Liver (tissue), 9 donors: ENCODE measurements around the gene TRAPPC10. TPM values are rescaled to one million over a fixed set of nuclear protein-coding genes. Genes with fewer than 3 reads are reported as not detected.

Experiments used
- DNase-seq: peaks from one replicate; pipeline ENCODE4 v3.0.0-alpha.2; 2017; ENCODE audit warnings: low spot score
- H3K27ac ChIP-seq, 2 donors: one replicate each; pipeline ENCODE4 v1.7.0; 2013; ENCODE audit warnings: inconsistent platforms in 2 of 2, low read length in 2 of 2, control low read depth in 1 of 2, low read depth in 1 of 2, mild to moderate bottlenecking in 1 of 2
- H3K27me3 ChIP-seq, 4 donors: one replicate each; pipeline versions ENCODE4 v1.6.1 to v1.7.0; 2013; ENCODE audit warnings: low read length in 3 of 4, inconsistent platforms in 1 of 4, mild to moderate bottlenecking in 1 of 4, moderate library complexity in 1 of 4; ENCODE audit not compliant: control insufficient read depth in 4 of 4, insufficient read depth in 4 of 4
- H3K36me3 ChIP-seq, 4 donors: one replicate each; pipeline versions ENCODE4 v1.6.1 to v1.7.0; 2013; ENCODE audit warnings: low read length in 3 of 4, mild to moderate bottlenecking in 3 of 4, low read depth in 1 of 4, moderate library complexity in 1 of 4; ENCODE audit not compliant: control insufficient read depth in 4 of 4, insufficient read depth in 3 of 4
- H3K4me1 ChIP-seq, 4 donors: one replicate each; pipeline versions ENCODE4 v1.6.1 to v1.7.0; 2013; ENCODE audit warnings: low read length in 3 of 4, mild to moderate bottlenecking in 3 of 4, moderate library complexity in 1 of 4; ENCODE audit not compliant: control insufficient read depth in 4 of 4, insufficient read depth in 4 of 4
- H3K4me3 ChIP-seq, 3 donors: one replicate each; pipeline versions ENCODE4 v1.6.1 to v1.7.0; 2013; ENCODE audit warnings: low read length in 3 of 3, control low read depth in 1 of 3, low read depth in 1 of 3, mild to moderate bottlenecking in 1 of 3
- H3K9ac ChIP-seq, 2 donors: one replicate each; pipeline ENCODE4 v1.7.0; 2013; ENCODE audit warnings: low read length in 2 of 2, mild to moderate bottlenecking in 2 of 2, moderate library complexity in 2 of 2, control low read depth in 1 of 2, low read depth in 1 of 2
- H3K9me3 ChIP-seq, 4 donors: one replicate each; pipeline versions ENCODE4 v1.6.1 to v1.7.0; 2013; ENCODE audit warnings: low read length in 3 of 4; ENCODE audit not compliant: control insufficient read depth in 4 of 4
- ATF3 ChIP-seq: IDR thresholded peaks from 2 replicates; pipeline ENCODE4 v1.6.1; 2016; ENCODE audit warnings: antibody characterized with exemption
- EGR1 ChIP-seq, 2 donors: IDR thresholded peaks; 2 replicates each; pipeline ENCODE4 v1.6.1; 2016 to 2018; ENCODE audit warnings: antibody characterized with exemption in 2 of 2, low read depth in 2 of 2
- FOXA1 ChIP-seq: IDR thresholded peaks from 2 replicates; pipeline ENCODE4 v1.6.1; 2016; ENCODE audit warnings: antibody characterized with exemption
- FOXA2 ChIP-seq: IDR thresholded peaks from 2 replicates; pipeline ENCODE4 v1.6.1; 2016; ENCODE audit warnings: antibody characterized with exemption
- GABPA ChIP-seq, 2 donors: IDR thresholded peaks in 1 of 2; conservative IDR thresholded peaks in 1 of 2; 2 replicates each; pipeline ENCODE4 v1.6.1; 2016; ENCODE audit warnings: antibody characterized with exemption in 2 of 2, mild to moderate bottlenecking in 1 of 2, moderate library complexity in 1 of 2
- HNF4A ChIP-seq, 2 donors: conservative IDR thresholded peaks; 2 replicates each; pipeline ENCODE4 v1.6.1; 2016; ENCODE audit warnings: antibody characterized with exemption in 2 of 2, mild to moderate bottlenecking in 2 of 2
- JUND ChIP-seq, 2 donors: IDR thresholded peaks; 2 replicates each; pipeline ENCODE4 v1.6.1; 2016; ENCODE audit warnings: antibody characterized with exemption in 2 of 2
- MAX ChIP-seq: IDR thresholded peaks from 2 replicates; pipeline ENCODE4 v1.6.1; 2016; ENCODE audit warnings: antibody characterized with exemption
- NR2F2 ChIP-seq: IDR thresholded peaks from 2 replicates; pipeline ENCODE4 v1.6.1; 2016; ENCODE audit warnings: antibody characterized with exemption
- RAD21 ChIP-seq, 2 donors: IDR thresholded peaks; 2 replicates each; pipeline ENCODE4 v1.6.1; 2016; ENCODE audit warnings: antibody characterized with exemption in 2 of 2, mild to moderate bottlenecking in 2 of 2
- RXRA ChIP-seq, 2 donors: IDR thresholded peaks; 2 replicates each; pipeline ENCODE4 v1.6.1; 2017 to 2018; ENCODE audit warnings: antibody characterized with exemption in 2 of 2, mild to moderate bottlenecking in 1 of 2
- SP1 ChIP-seq: IDR thresholded peaks from 2 replicates; pipeline ENCODE4 v1.6.1; 2018; ENCODE audit warnings: antibody characterized with exemption, mild to moderate bottlenecking
- TAF1 ChIP-seq: conservative IDR thresholded peaks from 2 replicates; pipeline ENCODE4 v1.6.1; 2016; ENCODE audit warnings: antibody characterized with exemption, mild to moderate bottlenecking
- YY1 ChIP-seq: IDR thresholded peaks from 2 replicates; pipeline ENCODE4 v1.6.1; 2016; ENCODE audit warnings: antibody characterized with exemption, mild to moderate bottlenecking
- WGBS: extraction: QIAGEN DNeasy Blood & Tissue Kit; methylation state at CpG from one replicate; pipeline ENCODE4 v1.1.7; 2013; 5-methylcytosine and 5-hydroxymethylcytosine counted together
- polyA plus RNA-seq, 2 donors: library from polyadenylated mRNA; stranded (reverse) in 1 of 2; unstranded in 1 of 2; fragments of 200-250 nt in 1 of 2; fragments of >200 nt in 1 of 2; fragmentation: Nextera tagmentation in 1 of 2; extraction: Ambion mirVana in 1 of 2; gene quantifications; one replicate each; pipeline versions ENCODE4 v1.2.1 to v1.2.3, GENCODE V29; 2013 to 2015
- total RNA-seq, 2 donors: library from RNA; depleted of rRNA; stranded (reverse); fragments of >200 nt; gene quantifications; one replicate each; pipeline ENCODE4 v1.2.3, GENCODE V29; 2014
- TF ChIP-seq, protein P1 (sequence below): IDR thresholded peaks from 2 replicates; pipeline ENCODE4 v1.6.1; 2016; ENCODE audit warnings: antibody characterized with exemption, mild to moderate bottlenecking
- donor health status: healthy.
- donor health status: healthy.
- donor health status: healthy.
- donor health status: healthy.
- donor health status: healthy.

TRAPPC10 gene
- total and polyA plus RNA-seq, 4 donors = 4.9 to 24.9 (median 11.9) TPM

- peaks cover 3 to 14% (median 5%) of the 10 kb centered on the region in 4 donors for H3K36me3 ChIP-seq
- H3K9me3 ChIP-seq = no peaks in the 10 kb centered on the region
- H3K27ac ChIP-seq = no peak overlapping the region
- no peak overlapping the region for H3K9ac ChIP-seq
- H3K4me3 ChIP-seq = no peak overlapping the region
- 98% methylated on average over 18 of the region's 18 CpGs for WGBS
- TF ChIP-seq MAX = no peak
- TF ChIP-seq EGR1 (IDR thresholded peaks at IDR 0.05; ENCODE audit: low read depth in 2 of 2) = no peak
- TF ChIP-seq FOXA2 = no peak
- no peak for TF ChIP-seq RXRA (IDR thresholded peaks at IDR 0.05)
- no peak for TF ChIP-seq SP1
- TF ChIP-seq JUND (IDR thresholded peaks at IDR 0.05) = no peak
- TF ChIP-seq, protein P1, sequence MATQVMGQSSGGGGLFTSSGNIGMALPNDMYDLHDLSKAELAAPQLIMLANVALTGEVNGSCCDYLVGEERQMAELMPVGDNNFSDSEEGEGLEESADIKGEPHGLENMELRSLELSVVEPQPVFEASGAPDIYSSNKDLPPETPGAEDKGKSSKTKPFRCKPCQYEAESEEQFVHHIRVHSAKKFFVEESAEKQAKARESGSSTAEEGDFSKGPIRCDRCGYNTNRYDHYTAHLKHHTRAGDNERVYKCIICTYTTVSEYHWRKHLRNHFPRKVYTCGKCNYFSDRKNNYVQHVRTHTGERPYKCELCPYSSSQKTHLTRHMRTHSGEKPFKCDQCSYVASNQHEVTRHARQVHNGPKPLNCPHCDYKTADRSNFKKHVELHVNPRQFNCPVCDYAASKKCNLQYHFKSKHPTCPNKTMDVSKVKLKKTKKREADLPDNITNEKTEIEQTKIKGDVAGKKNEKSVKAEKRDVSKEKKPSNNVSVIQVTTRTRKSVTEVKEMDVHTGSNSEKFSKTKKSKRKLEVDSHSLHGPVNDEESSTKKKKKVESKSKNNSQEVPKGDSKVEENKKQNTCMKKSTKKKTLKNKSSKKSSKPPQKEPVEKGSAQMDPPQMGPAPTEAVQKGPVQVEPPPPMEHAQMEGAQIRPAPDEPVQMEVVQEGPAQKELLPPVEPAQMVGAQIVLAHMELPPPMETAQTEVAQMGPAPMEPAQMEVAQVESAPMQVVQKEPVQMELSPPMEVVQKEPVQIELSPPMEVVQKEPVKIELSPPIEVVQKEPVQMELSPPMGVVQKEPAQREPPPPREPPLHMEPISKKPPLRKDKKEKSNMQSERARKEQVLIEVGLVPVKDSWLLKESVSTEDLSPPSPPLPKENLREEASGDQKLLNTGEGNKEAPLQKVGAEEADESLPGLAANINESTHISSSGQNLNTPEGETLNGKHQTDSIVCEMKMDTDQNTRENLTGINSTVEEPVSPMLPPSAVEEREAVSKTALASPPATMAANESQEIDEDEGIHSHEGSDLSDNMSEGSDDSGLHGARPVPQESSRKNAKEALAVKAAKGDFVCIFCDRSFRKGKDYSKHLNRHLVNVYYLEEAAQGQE = no peak
- TF ChIP-seq HNF4A (conservative IDR thresholded peaks at IDR 0.05) = no peak
- no peak for TF ChIP-seq YY1
- no peak for TF ChIP-seq ATF3
- TF ChIP-seq FOXA1 = no peak
- no peak for TF ChIP-seq NR2F2
- no peak for TF ChIP-seq GABPA (IDR thresholded peaks at IDR 0.05 in 1 of 2, conservative IDR thresholded peaks at IDR 0.05 in 1 of 2)
- no peak for TF ChIP-seq TAF1
- no peak for DNase-seq
- H3K4me1 ChIP-seq = peaks cover 0 to 4% (median 2%) of the 10 kb centered on the region in 4 donors
- H3K27me3 ChIP-seq = no peaks in the 10 kb centered on the region
These were observed 34.6 kb downstream of the TRAPPC10 start for GRCh38 chr21:44046734-44047133.

GRCh38 chr21:44047996-44048560, 36.0 kb downstream of the TRAPPC10 start:
- TF ChIP-seq FOXA2 = no peak
- TF ChIP-seq, protein P1 = no peak
- TF ChIP-seq RAD21 (IDR thresholded peaks at IDR 0.05) = no peak
- no peak for TF ChIP-seq EGR1 (IDR thresholded peaks at IDR 0.05; ENCODE audit: low read depth in 2 of 2)
- Histone ChIP-seq H3K4me3 (no peak overlapping the region), H3K4me1 (peaks cover 0 to 9% (median 3%) of the 10 kb centered on the region in 4 donors), H3K9me3 (no peaks in the 10 kb centered on the region), H3K9ac (no peak overlapping the region), H3K27me3 (no peaks in the 10 kb centered on the region), H3K27ac (no peak overlapping the region), H3K36me3 (peaks cover 3 to 17% (median 8%) of the 10 kb centered on the region in 4 donors)
- no peak for DNase-seq
- 92% methylated on average over 7 of the region's 7 CpGs for WGBS
